ENCODE results near the gene PTPRG.

PTPRG gene

DNA sequence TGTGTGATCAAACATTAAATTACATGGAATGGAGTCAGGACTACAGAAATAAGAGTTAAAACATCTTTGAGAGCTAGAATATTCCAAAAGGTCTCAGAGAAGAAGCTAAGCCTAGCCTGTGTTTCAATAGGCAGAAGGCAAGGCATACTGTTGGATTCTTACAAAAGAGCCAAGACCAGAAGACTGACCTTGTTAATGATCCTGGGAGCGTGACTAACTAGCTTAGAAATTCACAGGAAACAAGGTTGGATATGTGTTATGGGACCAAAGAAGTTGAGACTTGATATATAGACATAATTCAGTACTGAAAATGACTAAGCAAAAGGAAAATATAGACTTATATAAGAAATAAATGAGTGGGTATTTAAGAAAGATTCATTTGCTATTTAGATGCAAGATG, 761.9 kb downstream of the PTPRG start:
- TF ChIP-seq, protein P1, sequence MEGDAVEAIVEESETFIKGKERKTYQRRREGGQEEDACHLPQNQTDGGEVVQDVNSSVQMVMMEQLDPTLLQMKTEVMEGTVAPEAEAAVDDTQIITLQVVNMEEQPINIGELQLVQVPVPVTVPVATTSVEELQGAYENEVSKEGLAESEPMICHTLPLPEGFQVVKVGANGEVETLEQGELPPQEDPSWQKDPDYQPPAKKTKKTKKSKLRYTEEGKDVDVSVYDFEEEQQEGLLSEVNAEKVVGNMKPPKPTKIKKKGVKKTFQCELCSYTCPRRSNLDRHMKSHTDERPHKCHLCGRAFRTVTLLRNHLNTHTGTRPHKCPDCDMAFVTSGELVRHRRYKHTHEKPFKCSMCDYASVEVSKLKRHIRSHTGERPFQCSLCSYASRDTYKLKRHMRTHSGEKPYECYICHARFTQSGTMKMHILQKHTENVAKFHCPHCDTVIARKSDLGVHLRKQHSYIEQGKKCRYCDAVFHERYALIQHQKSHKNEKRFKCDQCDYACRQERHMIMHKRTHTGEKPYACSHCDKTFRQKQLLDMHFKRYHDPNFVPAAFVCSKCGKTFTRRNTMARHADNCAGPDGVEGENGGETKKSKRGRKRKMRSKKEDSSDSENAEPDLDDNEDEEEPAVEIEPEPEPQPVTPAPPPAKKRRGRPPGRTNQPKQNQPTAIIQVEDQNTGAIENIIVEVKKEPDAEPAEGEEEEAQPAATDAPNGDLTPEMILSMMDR (conservative IDR thresholded peaks at IDR 0.05; ENCODE audit: control insufficient read depth, insufficient read depth, low read depth, low read length): no peak

GRCh38 chr3:62325896-62326295, 764.5 kb downstream of the PTPRG start:
- H3K4me3 ChIP-seq (ENCODE audit: control insufficient read depth, low read depth, low read length): no peak overlapping the region
- no peak for DNase-seq (ENCODE audit: low read depth)
- TF ChIP-seq, protein P1 (conservative IDR thresholded peaks at IDR 0.05; ENCODE audit: control insufficient read depth, insufficient read depth, low read depth, low read length): no peak

More for the DNA sequence above, 761.9 kb downstream of the PTPRG start:
- H3K4me3 ChIP-seq (ENCODE audit: control insufficient read depth, low read depth, low read length): no peak overlapping the region
- no peak for DNase-seq (ENCODE audit: low read depth)

DNA sequence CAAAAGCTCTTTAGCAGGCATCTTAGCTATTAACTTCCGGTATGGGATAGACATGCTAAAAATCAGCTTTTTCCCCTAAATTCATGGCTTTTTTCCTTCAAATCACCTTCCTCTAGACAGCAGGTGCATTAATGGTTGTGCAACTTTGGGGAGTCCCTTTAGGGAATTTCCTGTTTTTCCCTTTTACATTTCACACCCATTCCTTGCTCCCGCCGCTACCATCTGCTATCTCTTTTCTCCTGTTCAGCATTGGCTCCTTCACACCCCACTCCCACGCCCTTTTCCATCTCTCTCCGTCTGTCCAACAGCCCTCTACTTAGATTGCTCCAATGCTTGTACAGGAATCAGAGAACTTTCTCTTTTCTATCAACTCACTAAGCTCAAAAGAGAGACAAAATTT, 768.6 kb downstream of the PTPRG start:
- no peak for DNase-seq (ENCODE audit: low read depth)
- no peak overlapping the region for H3K4me3 ChIP-seq (ENCODE audit: control insufficient read depth, low read depth, low read length)
- TF ChIP-seq, protein P1 (conservative IDR thresholded peaks at IDR 0.05; ENCODE audit: control insufficient read depth, insufficient read depth, low read depth, low read length): no peak

DNA sequence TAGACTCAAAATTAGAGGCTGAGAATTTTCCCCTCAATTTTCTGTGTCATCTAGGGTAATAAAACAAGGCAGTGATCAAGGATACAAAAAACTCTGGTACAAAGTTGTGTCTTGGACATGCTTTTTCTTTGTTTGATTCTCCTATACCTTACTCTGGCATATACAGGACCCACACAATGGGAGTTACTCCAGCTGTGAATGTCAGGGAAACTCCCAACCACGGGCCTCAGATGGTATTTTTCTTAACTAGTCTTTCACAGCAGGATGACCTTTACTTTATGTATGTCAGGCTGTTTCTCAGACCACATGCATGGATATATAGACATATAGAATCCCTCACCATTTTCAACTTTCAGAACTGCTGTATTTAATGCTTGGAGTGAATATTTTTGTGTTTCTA, 770.6 kb downstream of the PTPRG start:
- TF ChIP-seq, protein P1 (conservative IDR thresholded peaks at IDR 0.05; ENCODE audit: control insufficient read depth, insufficient read depth, low read depth, low read length): no peak
- H3K4me3 ChIP-seq (ENCODE audit: control insufficient read depth, low read depth, low read length): no peak overlapping the region
- no peak for DNase-seq (ENCODE audit: low read depth)

DNA sequence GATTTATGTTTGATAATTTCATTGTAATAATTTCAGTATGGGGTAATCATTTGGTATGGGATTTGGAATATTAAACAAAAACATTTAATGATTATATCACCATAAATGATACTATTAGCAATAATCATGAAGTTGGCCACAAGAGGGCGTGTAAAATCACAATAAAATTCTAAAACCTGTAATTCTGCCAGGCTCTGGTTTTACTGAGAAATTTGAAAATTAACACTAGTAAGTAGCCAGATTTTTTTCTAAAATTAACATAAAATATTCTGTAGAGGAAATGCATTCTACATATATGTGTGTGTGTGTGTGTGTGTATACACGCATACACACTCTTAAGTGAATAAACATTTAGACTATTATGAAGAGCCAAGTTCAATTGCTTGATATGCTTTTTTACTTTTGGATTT, 771.5 kb downstream of the PTPRG start:
- TF ChIP-seq, protein P1 (conservative IDR thresholded peaks at IDR 0.05; ENCODE audit: control insufficient read depth, insufficient read depth, low read depth, low read length): peak; percentile 49
- no peak overlapping the region for H3K4me3 ChIP-seq (ENCODE audit: control insufficient read depth, low read depth, low read length)
- DNase-seq (ENCODE audit: low read depth): peak; percentile 42

GRCh38 chr3:62335196-62335595, 773.8 kb downstream of the PTPRG start:
- DNase-seq (ENCODE audit: low read depth): no peak
- TF ChIP-seq, protein P1 (conservative IDR thresholded peaks at IDR 0.05; ENCODE audit: control insufficient read depth, insufficient read depth, low read depth, low read length): no peak

DNA sequence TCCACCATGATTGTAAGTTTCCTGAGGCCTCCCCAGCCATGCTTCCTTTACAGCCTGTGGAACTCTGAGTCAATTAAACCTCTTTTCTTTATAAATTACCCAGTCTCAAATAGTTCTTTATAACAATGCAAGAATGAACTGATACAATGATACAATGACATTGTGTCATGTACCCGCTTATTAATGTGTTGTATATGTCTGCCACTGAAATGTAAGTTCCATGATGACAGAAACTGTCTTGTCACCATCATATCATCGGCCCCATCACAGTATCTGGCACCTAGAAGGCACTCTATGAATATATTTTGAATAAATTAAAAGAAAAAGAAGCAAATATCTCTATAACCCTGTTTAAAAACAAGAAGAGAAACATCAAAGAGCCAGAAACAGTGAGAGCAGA, 782.4 kb downstream of the PTPRG start:
- H3K4me3 ChIP-seq (ENCODE audit: control insufficient read depth, low read depth, low read length): no peak overlapping the region
- TF ChIP-seq, protein P1 (conservative IDR thresholded peaks at IDR 0.05; ENCODE audit: control insufficient read depth, insufficient read depth, low read depth, low read length): no peak
- no peak for DNase-seq (ENCODE audit: low read depth)

More at GRCh38 chr3:62335196-62335595, 773.8 kb downstream of the PTPRG start:
- H3K4me3 ChIP-seq (ENCODE audit: control insufficient read depth, low read depth, low read length): no peak overlapping the region
